ENCODE data around the gene OR2Y1.
"Not testable (repeated sequence)": the region's sequence is repeated elsewhere in the genome, so short reads cannot be mapped to it uniquely, and the experiment has no call there.

The OR2Y1 gene

DNA sequence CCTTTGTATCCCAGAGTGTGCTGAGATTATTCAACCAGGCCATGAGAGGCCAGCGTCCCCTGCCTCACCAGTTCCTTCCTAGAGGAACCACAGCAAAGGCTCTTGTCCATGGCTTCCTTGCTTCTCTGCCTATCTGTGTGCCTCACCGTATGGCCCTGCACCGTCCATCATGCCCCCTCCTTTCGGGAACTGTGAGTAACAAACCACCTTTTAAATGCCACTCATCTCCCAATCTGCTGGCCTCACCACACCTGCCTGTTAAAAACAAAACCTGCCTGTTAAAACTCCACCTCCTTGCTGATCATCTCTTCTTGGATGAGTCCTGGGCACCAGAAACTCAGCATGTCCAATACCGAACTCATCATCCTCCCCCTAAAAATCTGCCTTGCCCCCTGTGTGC lies 4.4 kb upstream of the OR2Y1 start:
- no peak for DNase-seq (ENCODE audit: low read depth, low spot score)

DNA sequence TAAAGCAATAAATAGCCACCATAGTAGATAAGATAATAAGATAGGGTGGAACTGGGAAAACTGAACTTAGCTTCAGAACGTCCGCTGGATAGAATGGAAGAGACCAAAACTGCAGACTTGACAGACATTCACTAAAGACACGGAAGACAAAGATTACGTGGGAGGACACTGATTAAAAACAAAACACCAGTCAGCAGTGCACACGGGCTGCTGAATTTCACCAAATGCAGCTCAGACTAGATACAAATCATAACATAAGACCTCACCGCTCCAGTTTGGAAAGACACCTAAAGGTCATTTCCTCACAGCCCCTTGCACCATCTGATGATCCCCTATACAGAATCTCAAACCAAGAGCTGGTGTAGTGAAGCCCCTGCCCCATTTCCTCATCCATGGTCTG lies 2.9 kb upstream of the OR2Y1 start:
- no peak overlapping the region for H3K4me3 ChIP-seq (ENCODE audit: low read length)
- no peak for DNase-seq (ENCODE audit: low read depth, low spot score)

More for the DNA sequence above, 4.4 kb upstream of the OR2Y1 start:
- no peak overlapping the region for H3K4me3 ChIP-seq (ENCODE audit: low read length)

DNA sequence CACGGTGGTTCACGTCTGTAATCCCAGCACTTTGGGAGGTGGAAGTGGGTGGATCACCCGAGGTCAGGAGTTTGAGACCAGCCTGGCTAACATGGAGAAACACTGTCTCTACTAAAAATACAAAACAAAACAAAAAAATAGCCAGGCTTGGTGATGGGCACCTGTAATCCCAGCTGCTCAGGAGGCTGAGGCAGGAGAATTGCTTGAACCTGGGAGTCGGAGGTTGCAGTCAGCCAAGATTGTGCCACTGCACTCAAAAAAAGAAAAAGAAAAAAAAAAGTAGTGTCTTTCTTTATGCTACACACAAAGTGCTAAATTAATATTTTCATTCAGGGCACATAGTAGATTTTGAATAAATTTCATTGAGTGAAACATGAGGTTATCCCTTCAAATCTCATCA lies 1.1 kb upstream of the OR2Y1 start:
- H3K4me3 ChIP-seq (ENCODE audit: low read length); DNase-seq (ENCODE audit: low read depth, low spot score): not testable (repeated sequence)

DNA sequence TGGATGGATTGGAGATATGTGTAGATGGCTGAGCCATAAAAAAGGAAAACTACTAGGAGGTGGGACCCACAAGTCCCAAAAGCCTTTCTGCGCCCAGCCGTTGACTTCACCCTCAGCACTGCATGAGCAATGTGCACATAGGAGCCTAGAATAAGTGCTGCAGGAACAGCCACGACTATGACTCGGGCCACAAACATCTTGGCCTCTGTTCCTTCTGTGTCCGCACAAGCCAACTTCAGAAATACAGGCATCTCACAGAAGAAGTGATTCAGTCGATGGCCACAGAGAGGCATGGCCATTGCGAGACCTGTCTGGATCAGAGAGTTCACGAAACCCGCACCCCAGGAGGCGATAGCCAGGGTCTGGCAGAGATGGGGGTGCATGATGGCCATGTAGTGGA lies 587 bp downstream of the OR2Y1 start:
- no peak for DNase-seq (ENCODE audit: low read depth, low spot score)
- no peak overlapping the region for H3K4me3 ChIP-seq (ENCODE audit: low read length)

DNA sequence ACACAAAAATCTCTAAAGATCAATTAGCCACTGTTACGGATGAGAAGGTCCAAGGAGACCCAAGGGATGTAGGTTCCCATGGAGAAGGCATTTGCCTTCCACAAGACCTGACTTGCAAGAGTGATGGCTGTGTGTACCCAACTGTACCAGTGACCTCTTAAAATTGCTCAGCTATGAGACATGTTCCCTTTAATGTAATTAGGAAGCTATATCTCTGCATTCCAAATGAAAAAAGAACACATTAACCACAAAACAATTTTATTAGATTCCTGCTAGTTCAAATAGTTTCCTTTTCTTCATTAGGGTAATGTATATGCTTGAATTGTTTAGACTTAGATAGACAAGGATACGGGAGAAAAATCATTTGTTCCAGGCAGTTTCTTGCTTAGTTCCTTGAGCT lies 3.3 kb downstream of the OR2Y1 start:
- no peak overlapping the region for H3K4me3 ChIP-seq (ENCODE audit: low read length)
- DNase-seq (ENCODE audit: low read depth, low spot score): no peak

DNA sequence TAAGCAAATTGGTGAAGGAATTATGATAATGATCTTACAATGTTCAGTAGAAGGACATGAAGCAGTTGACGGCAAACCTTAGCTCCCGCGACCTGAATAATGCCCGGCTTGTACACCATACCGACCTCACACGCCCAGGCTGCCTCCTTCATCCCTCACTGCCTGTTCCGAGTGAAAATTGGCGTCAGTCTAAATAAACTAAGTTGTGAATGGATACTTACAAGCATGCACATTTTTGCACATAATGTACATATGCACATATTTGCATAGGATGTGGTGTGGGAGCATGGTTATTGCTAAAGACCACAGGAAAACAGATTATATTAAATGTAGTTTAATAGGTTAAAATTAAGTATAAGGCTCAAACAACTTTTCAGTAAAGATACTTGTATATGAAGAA lies 14.9 kb downstream of the OR2Y1 start:
- no peak overlapping the region for H3K4me3 ChIP-seq (ENCODE audit: low read length)
- DNase-seq (ENCODE audit: low read depth, low spot score): no peak

DNA sequence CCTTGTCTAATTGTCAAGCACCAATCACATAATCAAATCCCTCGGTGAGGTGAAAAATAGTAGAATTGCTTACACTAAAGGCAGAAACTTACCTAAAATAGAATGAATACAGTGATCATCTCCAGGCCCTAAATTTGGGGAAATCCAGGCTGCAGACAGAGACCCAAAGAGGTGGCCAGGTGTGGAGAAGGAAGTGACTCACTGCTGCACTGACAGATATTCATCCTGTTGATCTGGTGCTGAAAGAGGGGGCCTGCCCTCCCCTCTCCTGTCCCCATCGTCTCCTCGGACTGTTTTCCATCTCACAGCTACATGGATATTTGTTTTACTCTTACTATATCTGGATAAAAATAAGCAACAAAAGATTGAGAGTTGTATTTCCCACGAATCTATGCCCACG lies 15.9 kb downstream of the OR2Y1 start:
- H3K4me3 ChIP-seq (ENCODE audit: low read length): no peak overlapping the region
- DNase-seq (ENCODE audit: low read depth, low spot score): no peak

DNA sequence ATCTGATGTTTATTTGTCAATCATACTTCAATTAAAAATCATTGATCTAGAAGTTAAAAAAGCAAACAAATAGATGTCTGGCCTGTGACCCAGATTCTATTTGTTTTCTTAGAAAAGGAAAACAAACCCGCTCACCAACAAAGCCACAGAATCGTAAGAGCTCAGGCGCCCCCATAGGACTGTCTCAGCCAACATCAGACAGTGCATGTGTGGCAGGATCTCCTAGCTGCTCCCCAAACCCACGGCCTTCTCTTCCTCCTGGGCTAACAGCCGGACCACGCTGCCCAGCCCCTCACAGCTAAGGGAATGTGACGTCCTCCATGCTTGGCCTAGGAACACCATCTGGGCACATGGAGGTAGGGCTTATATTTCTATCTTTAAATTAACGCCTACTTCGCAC lies 19.4 kb downstream of the OR2Y1 start:
- H3K4me3 ChIP-seq (ENCODE audit: low read length): no peak overlapping the region
- DNase-seq (ENCODE audit: low read depth, low spot score): no peak

DNA sequence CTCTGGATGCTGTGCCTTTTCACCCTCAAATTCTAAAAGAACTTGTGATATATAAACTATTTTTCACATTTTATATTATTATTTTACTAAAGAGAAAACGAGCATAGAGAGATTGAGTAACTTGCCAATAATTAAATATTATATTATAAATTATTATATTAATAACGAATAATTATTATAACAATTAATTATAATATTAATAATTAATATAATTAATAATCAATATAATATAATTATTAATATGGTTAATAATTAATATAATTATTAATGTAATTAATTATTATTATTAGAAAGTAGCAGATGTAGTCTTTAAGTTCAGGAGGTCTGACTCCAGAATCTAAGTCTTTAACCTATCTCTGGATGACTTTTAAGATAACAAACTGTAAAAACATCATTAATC lies 20.1 kb downstream of the OR2Y1 start:
- no peak overlapping the region for H3K4me3 ChIP-seq (ENCODE audit: low read length)

DNA sequence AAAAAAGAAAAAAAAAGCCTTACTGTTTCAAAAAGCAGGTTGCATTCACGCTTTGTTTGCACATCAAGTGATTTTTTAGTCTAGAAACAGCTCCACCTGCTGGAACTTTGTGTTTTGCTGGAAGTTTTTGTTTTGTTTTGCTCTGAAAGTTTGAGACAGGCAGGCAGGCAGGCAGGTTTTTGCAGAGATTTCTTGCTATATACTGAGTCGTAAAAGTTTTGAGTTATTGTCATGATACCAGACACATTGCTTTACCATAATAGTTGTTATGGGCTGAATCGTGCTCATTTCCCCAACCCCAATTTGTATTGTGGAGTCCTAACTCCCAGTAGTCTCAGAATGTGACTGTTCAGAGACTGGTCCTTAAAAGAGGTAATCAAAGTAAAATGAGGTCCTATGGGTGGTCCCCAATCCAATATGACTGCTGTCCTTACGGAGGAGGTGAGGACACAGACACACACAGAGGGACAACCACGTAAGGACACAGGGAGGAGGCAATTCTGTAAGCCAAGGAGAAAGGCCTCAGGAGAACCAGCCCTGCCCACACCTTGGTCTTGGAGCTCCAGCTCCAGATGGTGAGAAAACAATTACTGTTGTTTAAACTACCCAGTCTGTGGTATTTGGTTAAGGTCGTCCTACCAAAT lies 20.9 kb downstream of the OR2Y1 start:
- H3K4me3 ChIP-seq (ENCODE audit: low read length): no peak overlapping the region
- DNase-seq (ENCODE audit: low read depth, low spot score): peak; percentile 70

More for the DNA sequence above, 20.1 kb downstream of the OR2Y1 start:
- no peak for DNase-seq (ENCODE audit: low read depth, low spot score)

DNA sequence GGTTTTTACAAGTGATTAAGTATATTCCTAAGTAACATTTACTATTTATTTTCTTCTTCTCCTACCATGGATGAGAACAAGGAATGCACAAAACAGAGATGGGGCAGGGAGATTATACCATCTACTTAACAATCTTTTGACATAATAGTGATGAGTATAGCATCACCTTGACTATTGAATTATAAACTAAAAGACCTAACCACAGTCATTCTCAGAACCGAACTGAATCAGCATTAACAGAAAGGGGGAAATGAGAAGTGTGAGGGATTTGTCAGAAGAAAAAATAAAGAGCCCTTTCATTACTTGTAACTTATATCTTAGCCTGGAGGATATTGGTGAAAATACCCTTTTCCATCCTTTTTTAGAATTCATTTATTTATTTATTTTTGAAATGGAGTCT lies 21.9 kb downstream of the OR2Y1 start:
- no peak for DNase-seq (ENCODE audit: low read depth, low spot score)
- H3K4me3 ChIP-seq (ENCODE audit: low read length): no peak overlapping the region

DNA sequence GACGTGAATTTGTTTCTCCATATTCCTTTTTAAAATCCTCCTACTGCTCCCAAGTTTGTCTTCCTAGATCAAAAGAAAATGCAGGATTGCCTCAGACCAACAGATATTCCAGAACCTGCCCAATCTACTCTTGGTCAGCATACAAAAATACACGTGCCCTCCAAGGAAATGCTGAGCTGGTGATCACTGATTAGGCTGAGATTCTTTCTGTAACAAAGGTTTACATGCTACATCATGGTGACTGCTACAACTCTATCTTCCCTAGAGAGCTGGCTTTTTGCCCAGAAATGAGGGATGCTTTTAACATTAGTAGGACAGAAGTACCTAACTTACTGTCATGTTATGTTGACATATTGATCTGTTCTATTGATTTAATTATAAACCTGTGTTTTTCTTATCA lies 35.5 kb downstream of the OR2Y1 start:
- H3K4me3 ChIP-seq (ENCODE audit: low read length): no peak overlapping the region
- no peak for DNase-seq (ENCODE audit: low read depth, low spot score)

DNA sequence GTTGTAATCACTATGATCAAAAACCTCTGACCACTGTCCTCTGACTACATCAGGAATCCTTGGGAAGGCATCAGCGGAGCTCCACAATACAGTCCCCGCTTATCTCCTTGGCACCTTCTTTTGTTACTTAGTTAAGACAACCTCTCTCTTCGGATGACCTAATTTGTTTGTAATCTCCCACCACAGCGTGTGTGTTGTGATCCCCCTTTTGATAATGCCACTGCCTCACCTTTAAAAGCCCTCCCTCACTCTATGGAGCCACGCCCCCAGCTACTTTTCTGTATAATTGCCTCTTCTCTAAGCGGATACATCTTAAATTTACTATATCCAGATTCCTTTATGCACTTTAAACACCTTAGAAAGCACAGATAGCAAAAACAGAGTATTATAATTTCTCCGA lies 35.9 kb downstream of the OR2Y1 start:
- no peak overlapping the region for H3K4me3 ChIP-seq (ENCODE audit: low read length)
- DNase-seq (ENCODE audit: low read depth, low spot score): no peak

DNA sequence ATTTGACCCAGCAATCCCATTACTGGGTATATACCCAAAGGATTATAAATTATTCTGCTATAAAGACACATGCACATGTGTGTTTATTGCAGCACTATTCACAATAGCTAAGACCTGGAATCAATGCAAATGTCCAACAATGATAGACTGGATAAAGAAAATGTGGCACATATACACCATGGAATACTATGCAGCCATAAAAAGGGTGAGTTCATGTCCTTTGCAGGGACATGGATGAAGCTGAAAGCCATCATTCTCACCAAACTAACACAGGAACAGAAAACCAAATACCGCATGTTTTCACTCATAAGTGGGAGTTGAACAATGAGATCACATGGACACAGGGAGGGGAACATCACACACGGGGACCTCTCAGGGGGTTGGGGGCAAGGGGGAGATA lies 36.5 kb downstream of the OR2Y1 start:
- H3K4me3 ChIP-seq (ENCODE audit: low read length); DNase-seq (ENCODE audit: low read depth, low spot score): not testable (repeated sequence)

DNA sequence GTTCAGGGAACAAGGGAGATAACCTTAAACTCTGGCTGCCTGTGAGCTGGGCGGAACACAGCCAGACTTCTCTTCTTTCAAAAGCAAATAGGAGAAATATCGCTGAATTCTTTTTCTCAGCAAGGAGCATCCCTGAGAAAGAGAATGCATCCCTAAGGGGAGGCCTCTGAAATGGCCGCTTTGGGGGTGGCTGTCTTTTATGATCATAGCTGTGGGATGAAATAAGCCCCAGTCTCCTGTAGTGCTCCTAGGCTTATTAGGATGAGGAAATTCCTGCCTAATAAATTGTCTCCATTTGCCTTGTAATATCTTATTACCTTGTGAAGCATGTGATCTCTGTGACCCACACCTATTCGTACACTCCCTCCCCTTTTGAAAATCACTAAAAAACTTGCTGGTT lies 39.4 kb downstream of the OR2Y1 start:
- DNase-seq (ENCODE audit: low read depth, low spot score); H3K4me3 ChIP-seq (ENCODE audit: low read length): not testable (repeated sequence)

DNA sequence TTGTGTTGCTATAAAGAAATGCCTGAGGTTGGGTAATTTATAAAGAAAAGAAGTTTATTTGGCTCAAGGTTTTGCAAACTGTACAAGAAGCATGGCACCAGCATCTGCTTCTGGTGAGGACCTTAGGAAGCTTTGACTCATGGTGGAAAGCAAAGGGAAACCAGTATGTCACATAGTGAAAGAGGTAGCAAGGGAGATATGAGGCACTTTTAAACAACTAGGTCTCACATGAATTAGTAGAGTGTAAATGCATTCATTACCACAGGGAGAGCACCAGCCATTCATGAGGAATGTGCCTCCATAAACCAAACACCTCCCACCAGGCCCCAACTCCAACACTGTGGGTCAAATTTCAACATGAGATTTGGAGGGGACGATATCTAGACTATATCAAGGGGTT lies 40.8 kb downstream of the OR2Y1 start:
- DNase-seq (ENCODE audit: low read depth, low spot score): no peak
- H3K4me3 ChIP-seq (ENCODE audit: low read length): no peak overlapping the region

DNA sequence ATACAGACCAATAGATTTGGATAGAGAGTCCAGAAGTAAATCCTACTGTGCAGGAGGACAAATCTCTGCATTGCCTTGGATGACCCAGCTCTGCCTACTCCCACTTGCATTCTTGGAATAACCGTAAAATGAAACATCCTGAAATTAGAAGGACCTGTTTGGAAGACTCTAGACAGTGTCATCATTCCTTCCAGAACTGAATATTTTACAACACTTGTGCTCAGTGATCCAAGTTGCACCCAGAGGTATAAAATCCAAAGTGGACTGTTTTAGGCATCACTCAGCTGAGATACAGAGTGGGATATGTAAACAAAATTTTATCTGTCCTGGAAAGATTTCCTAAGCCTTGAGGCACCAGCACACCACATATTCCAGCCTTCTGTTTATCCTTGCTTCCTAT lies 43.7 kb downstream of the OR2Y1 start:
- DNase-seq (ENCODE audit: low read depth, low spot score): no peak
- H3K4me3 ChIP-seq (ENCODE audit: low read length): no peak overlapping the region

DNA sequence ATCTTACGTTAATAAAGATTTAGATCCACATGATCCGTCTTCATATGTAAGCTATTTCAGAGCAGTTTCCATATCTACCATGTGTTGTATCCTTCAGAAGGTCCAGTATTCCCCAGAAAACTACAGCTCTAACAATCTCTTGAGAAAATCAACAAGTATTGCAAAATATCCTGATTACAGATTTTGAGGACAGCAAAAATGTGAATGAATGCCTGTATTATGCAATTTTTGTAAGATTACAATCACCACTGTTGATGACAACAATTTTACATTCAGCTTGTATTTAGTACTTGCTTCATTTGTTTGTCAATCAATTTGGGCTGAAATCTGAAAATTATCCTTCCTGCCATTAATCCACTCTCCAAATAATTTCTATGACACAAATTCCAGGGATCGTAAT lies 47.4 kb downstream of the OR2Y1 start:
- no peak for DNase-seq (ENCODE audit: low read depth, low spot score)
- H3K4me3 ChIP-seq (ENCODE audit: low read length): no peak overlapping the region

DNA sequence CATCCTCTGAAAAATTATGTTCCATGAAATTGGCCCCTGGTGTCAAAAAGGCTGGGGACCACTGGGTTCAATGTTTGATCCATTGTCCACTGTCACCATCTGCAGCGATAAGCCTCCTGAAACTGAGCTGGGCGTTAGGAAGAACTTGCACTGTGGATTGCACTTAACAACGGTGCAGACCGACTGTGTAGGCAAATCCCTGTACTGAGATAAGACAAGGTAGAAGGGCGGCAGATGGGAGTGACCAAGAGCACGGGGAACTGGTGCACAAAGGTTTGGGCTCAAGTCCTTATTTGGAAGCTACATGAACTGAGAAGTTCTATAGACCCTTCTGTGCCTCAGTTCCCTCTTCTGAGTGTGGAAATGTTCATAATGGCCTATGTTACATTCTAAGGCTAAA lies 48.8 kb downstream of the OR2Y1 start:
- DNase-seq (ENCODE audit: low read depth, low spot score): no peak
- H3K4me3 ChIP-seq (ENCODE audit: low read length): no peak overlapping the region

DNA sequence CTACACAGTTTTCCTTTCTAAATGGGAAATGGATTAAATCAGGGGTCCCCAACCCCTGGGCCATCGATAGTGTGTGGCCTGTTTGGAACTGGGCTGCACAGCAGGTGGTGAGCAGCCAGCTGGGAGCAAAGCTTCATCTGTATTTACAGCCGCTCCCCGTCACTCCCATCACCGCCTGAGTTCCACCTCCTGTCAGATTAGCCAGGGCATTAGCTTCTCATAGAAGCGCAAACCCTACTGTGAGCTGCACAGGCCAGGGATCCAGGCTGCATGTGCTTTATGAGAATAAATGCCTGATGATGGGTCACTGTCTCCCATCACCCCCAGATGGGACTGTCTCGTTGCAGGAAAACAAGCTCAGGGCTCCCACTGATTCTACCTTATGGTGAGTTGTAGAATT lies 49.3 kb downstream of the OR2Y1 start:
- no peak overlapping the region for H3K4me3 ChIP-seq (ENCODE audit: low read length)
- DNase-seq (ENCODE audit: low read depth, low spot score): no peak

DNA sequence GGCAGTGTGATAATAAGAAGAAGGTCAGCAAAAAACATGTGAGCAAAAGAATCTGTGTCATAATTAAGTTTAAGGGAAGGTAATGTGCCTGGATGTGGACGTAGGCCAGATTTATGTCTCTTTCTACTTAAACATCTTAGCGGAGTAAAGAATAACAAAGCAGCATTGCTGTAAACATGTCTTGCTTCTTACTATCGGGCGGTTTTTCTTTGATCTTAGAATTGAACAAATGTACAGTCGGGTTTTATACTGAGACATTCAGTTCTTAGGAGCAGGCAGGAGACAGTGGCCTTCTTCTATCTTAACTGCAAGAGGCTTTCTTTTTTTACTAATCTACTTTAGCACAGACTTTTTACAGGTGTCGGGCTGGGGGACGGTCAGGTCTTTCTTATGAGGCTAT lies 50.1 kb downstream of the OR2Y1 start:
- H3K4me3 ChIP-seq (ENCODE audit: low read length): peak overlapping the region; percentile 64
- peak; percentile 42 for DNase-seq (ENCODE audit: low read depth, low spot score)

Data from Jurkat, Clone E6-1 (cell line).